BE2C (cell line): ENCODE results near the gene TDRD9.

ENCODE experiments used
- DNase-seq: peaks from one replicate; pipeline ENCODE4 v3.0.0-alpha.2; 2020
- H3K27me3 ChIP-seq: fragments of 250-450 bp; sonication (Bioruptor Pico); 2 replicates; pipeline ENCODE4 v1.5.1; 2020; ENCODE audit warnings: mild to moderate bottlenecking
- H3K36me3 ChIP-seq: fragments of 250-450 bp; sonication (Bioruptor Pico); 2 replicates; pipeline ENCODE4 v1.5.1; 2020; ENCODE audit warnings: mild to moderate bottlenecking
- H3K4me1 ChIP-seq: fragments of 250-450 bp; sonication (Bioruptor Pico); 2 replicates; pipeline ENCODE4 v1.5.1; 2020
- H3K4me3 ChIP-seq: 2 replicates; pipeline ENCODE4 v1.5.1; 2011; ENCODE audit warnings: low read depth, low read length
- H3K9me3 ChIP-seq: fragments of 250-450 bp; sonication (Bioruptor Pico); 2 replicates; pipeline ENCODE4 v1.5.1; 2020
- TF ChIP-seq, protein P1 (sequence below): IDR thresholded peaks from 2 replicates; pipeline ENCODE4 v1.5.1; 2012; ENCODE audit warnings: mild to moderate bottlenecking, low read depth, low read length

Gene TDRD9

DNA sequence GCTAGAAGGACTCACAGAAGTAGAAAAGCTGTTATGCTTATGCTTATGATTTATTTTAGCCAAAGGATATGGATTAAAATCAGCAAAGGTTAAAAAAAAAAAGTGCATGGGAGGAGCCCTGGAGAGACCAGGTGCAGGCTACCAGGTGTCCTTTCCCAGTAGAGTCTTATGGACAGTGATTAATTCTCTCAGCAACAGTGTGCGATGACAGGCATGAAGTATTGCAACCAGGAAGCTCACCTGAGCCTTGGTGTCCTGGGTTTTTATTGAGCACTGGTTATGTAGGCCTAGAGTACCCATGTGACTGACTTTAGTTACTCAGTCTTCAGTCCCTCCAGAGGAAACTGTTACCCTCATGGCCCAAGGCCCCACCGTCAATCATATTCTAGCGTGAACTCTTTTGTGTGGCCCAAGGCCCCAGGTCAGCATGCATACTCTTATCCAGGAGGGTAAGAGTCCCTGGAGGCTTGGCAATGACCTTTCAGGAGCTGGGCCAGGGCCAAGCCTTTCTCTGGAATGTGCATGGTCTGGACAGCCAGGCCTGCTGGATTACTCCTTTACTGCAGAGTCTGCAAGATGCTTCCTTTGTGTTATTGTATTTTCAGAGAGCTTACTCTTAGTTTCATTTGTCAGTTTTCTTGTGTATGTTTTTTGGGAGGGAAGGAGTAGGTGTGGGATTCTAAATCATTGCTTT, 83.7 kb downstream of the TDRD9 start:
- no peak for DNase-seq
- Histone ChIP-seq H3K4me1 (no peaks in the 10 kb centered on the region), H3K9me3 (no peaks in the 10 kb centered on the region; the same call in 1 of the 2 replicates), H3K4me3 (no peak overlapping the region), H3K36me3 (no peaks in the 10 kb centered on the region), H3K27me3 (no peaks in the 10 kb centered on the region)
- TF ChIP-seq, protein P1, sequence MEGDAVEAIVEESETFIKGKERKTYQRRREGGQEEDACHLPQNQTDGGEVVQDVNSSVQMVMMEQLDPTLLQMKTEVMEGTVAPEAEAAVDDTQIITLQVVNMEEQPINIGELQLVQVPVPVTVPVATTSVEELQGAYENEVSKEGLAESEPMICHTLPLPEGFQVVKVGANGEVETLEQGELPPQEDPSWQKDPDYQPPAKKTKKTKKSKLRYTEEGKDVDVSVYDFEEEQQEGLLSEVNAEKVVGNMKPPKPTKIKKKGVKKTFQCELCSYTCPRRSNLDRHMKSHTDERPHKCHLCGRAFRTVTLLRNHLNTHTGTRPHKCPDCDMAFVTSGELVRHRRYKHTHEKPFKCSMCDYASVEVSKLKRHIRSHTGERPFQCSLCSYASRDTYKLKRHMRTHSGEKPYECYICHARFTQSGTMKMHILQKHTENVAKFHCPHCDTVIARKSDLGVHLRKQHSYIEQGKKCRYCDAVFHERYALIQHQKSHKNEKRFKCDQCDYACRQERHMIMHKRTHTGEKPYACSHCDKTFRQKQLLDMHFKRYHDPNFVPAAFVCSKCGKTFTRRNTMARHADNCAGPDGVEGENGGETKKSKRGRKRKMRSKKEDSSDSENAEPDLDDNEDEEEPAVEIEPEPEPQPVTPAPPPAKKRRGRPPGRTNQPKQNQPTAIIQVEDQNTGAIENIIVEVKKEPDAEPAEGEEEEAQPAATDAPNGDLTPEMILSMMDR = no peak

GRCh38 chr14:104014764-104015163, 86.5 kb downstream of the TDRD9 start:
- Histone ChIP-seq H3K4me1 (no peaks in the 10 kb centered on the region), H3K4me3 (no peak overlapping the region), H3K9me3 (no peaks in the 10 kb centered on the region; the same call in 1 of the 2 replicates), H3K27me3 (no peaks in the 10 kb centered on the region), H3K36me3 (no peaks in the 10 kb centered on the region)
- TF ChIP-seq, protein P1 = no peak
- DNase-seq = no peak

DNA sequence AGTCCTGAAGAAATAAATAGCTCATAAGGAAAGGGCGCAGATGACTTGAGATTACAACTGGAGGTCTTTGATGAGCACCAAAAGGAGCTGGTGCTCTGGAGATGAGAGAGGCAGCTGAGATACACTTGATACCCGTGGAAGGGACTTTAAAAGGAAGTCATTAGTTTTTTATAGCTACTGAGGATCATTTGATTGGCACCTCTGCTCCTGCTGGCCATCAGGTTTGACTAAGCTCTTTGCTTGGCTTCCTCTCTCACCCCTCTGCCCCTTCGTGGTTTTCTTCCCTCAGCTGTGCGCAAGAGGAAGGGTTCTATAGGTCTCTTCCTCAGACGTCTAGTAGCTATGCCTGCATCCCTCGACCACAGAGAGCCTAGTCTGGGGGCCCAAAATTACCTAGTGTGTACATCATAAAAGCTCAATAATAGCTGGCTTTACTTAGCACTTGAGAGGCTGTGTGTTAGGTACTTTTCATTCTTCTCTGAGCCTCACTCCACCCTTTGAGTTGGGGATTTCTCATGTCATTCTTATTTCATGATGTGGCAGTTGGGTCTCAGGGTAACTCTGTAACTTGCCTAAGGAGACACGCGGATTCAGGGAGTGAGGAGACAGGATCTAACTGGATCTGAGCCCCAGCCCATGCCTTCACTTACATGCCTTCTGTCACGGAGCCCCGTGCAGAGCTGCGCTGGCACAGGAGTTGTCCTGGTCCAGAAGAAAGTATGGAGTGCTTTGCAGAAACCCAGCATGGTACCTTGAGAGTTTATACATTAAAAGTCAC, 88.8 kb downstream of the TDRD9 start:
- H3K4me1 ChIP-seq = no peaks in the 10 kb centered on the region
- no peaks in the 10 kb centered on the region for H3K27me3 ChIP-seq
- TF ChIP-seq, protein P1 = no peak
- H3K4me3 ChIP-seq = no peak overlapping the region
- no peaks in the 10 kb centered on the region for H3K36me3 ChIP-seq
- H3K9me3 ChIP-seq = no peaks in the 10 kb centered on the region; the same call in 1 of the 2 replicates
- no peak for DNase-seq

GRCh38 chr14:104019029-104019428, 90.8 kb downstream of the TDRD9 start:
- no peaks in the 10 kb centered on the region for H3K27me3 ChIP-seq
- H3K4me1 ChIP-seq = no peaks in the 10 kb centered on the region
- no peaks in the 10 kb centered on the region for H3K9me3 ChIP-seq
- no peak for DNase-seq
- TF ChIP-seq, protein P1 = no peak
- no peaks in the 10 kb centered on the region for H3K36me3 ChIP-seq
- no peak overlapping the region for H3K4me3 ChIP-seq

DNA sequence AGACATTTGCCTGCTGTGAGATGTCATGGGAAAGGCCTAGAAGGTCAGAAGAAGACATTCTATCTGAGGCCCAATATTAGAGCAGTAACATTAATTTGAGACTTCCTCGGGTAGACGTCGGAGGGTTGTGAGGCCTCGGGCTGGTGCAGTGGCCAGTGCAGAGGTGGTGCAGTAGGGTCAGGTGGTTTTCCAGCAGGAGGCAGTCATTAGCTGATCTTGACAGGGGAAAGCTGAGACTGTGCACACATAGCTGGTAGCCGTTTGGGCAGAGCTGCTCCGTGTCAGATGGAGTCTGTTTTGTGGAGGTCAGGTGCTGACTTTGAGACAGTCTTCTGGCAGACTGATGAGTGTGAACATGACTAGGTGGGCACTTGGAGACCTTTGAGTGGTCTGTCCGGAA, 91.5 kb downstream of the TDRD9 start:
- no peaks in the 10 kb centered on the region for H3K4me1 ChIP-seq
- TF ChIP-seq, protein P1 = no peak
- DNase-seq = no peak

DNA sequence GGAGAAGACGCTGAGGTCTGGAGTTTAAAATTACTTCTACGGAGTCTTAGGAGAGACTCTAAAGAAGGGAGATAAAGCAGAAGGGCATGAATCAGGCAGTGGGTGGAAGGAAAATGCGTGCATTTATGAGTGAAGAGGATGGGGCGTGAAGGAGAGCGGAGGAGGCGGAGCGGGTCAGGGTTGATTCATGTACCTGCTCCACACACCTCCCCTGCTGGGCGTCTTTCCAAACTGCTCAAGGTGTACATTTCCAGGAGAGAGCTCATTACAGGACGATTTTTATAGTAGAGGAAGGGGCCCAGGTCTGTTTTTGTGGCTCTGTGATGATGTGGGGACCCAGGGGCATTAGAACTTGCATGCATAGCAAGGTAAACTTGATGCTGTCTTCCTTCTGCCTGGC, 92.2 kb downstream of the TDRD9 start:
- no peak for DNase-seq
- no peaks in the 10 kb centered on the region for H3K27me3 ChIP-seq
- no peak overlapping the region for H3K4me3 ChIP-seq

More for the DNA sequence above, 91.5 kb downstream of the TDRD9 start:
- H3K36me3 ChIP-seq = no peaks in the 10 kb centered on the region
- no peak overlapping the region for H3K4me3 ChIP-seq
- H3K27me3 ChIP-seq = no peaks in the 10 kb centered on the region
- H3K9me3 ChIP-seq = no peaks in the 10 kb centered on the region

More for the DNA sequence above, 92.2 kb downstream of the TDRD9 start:
- TF ChIP-seq, protein P1 = no peak
- no peaks in the 10 kb centered on the region for H3K4me1 ChIP-seq
- no peaks in the 10 kb centered on the region for H3K9me3 ChIP-seq
- no peaks in the 10 kb centered on the region for H3K36me3 ChIP-seq
